GDM1 (cell line): ENCODE measurements around the gene SENP5.

Source experiments
- DNase-seq: peaks from one replicate; lab custom pipeline; 2025; lab: John Stamatoyannopoulos, UW

SENP5 gene

DNA sequence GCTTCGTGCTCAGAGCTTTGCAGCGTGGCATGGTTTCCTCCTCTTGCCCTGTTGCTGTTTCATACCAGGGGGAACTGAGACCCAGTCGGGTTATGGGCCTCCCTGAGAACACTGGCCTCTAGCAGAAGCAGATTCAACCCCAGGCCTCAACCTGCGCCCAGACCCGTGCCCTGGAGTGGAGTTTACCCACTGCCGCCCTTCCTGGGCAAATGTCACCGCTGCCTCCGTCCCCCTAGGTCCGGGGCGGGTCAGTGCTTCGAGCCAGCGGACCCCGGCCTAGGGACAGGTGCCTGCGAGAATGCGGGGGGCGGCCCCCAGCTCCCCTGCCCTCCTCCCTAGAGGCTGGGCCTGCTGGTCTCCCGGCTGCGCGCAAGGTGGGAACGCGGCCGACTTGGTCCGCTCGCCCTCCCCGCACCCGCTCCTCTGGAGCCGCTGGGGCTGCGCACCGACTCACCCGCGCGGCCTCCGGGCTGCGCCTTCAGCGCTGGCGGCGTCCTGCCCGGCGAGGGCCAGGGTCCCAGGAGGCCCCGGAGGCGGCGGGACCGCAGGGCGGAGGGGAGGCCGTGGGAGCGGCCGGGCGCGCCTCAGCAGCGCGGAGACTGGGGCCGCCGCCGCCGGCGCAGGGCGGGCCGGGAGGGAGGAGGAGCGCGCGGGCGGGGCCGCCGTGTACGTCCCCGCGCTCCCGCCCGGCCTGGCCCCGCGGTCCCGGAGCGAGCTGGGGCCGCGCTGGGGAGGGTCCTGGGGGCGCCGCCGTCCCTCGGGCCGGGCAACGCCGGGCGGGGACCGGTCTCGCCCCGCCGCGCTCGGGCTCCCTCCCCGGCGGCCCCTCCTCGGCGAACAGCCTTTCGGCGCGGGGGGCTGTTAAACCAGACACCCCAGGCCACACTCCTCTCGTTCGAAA lies 100.8 kb downstream of the SENP5 start, which contains the start of gene PIGZ:
TSS of gene PIGZ (minus strand) at position 601 of the 901 bp plus-strand sequence. CDS start 16,802 bp downstream, outside the sequence.
- peak; percentile 54 for DNase-seq

DNA sequence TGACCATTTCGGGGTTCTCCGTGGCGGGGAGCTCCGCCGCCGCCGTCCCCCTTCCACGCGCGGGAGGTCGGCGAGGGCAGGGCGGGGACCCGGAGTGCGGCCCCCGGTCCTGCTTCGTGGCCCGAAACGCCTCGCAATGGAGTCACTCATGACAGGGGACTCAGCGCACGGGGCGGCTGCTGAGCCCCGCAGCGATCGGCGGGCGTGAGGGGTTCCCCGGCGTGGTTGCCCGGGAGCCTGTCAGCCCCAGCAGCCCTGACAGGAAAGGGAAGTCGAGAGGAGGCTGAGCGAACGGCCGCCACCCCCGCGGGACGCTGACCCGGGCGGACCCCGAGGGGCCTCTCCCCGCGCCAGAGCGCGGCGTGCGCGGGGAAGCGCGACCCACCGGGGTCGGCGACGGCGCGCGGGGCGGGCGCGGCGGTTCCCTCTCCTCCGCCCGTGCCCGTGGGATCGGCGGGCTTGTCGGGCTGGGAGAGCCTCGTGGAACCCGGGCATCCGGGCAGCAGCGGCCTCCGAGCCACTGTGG lies 101.5 kb downstream of the SENP5 start:
- peak; percentile 40 for DNase-seq

- DNase-seq = peak; percentile 70
Observed at GRCh38 chr3:196969660-196970546, 102.2 kb downstream of the SENP5 start.

DNA sequence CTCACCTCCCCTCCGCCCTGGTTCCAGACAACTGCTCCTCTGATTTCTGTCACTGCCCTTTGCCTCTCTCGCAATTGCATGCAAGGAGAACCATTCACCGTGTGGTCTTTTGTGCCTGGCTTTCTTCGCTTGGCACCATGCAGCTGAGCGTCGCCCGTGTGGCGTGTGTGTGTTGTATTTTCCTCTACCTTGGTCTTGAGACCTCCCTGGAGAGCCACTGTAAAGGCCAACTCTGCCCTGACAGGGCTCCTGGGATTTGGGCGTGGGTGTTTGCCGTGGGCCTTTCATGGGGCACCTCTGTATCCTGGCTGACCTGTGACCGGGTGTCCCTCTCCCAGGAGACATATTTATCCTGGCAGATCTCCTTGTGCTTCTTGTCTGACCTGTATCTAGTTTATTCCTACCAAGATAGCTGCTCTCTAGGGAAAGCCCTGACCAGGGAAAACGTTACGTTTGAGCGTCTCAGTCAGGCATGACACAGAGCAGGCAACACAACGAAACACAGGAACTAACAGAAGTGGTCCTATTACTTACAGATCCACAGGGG lies 102.9 kb downstream of the SENP5 start:
- DNase-seq = no peak

DNA sequence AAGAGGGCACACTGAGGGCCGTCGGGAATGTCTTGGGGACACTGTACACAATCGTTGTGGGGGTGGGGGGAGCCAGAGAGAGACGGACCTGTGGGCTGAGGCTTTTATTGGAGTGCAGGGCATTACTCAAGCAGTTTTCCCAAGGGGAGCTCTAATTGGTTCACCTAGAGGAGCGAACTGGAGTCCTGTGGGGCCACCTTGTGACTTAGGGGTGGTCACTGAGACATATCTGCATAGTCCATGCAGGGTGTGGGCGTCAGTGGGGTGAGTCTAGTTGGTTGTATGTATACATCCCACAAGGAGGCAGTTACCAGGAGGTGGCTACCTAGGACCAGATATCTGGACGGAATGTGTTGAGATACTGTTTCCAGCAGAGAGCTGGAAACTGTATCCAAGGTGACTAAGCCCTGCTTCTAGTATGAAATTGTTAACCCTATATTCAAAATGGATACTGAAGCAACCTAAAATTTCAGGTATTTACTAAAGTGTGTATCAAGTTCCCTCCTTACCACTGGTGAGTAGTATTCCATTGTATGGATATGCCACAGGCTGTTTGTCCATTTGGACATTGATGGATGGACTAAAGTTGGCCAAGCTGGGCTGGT lies 103.5 kb downstream of the SENP5 start:
- DNase-seq = no peak

DNA sequence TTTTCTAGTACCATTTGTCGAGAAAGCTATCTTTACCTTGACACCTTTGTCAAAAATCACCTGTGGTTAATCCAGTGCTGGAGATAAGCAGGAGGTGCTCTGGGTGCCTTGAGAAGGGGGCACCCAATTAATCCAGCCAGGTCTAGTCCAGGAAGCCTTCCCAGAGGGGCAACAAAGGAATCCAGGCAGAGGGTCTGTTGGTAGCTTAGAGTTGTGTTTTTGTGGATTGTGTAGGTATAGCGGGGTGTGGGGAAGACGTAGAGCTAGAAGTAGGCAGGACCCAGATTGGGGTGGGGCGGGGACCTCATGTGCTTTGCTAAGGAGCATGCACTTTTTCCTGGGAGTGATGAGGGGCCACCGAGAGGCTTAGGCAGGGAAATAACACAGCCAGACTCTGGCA lies 106.9 kb downstream of the SENP5 start:
- DNase-seq = no peak

DNA sequence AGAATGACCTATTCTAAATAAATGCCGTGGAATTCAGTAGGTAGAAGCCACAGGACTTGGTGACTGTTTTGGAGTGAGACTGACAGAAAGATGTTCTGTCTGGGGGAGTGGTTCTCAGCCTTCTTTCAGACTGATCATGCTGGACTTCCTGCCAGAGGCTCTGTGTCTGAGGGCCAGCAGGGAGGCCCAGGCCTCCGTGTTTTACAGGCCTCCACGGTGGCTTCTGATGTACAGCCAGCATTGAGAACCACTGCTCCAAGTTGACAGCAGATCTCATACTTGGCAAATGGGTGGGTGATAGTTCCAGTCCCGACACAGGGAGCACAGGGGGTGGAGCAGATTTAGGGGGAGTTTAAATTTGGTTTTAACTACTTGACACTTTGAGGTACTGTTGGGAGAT lies 107.6 kb downstream of the SENP5 start:
- no peak for DNase-seq

DNA sequence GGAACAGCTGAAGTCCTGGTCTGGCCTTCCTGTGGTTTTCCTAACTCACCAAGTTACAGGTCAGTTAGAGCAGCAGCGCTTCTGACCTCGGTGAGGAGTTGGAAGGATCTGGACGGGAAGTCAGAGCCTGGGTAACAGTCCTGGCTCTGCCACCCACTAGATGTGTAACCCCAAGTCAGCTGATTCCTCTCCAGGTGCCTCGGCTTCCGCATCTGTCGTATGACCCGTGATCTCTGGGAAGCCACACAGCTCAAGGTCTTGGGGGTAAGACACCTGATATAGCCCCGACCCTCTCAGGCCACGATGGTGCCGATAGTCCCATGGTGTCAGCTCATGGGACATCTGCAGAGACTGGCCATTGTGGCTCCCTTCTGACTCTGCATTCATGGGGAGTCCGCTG lies 109.2 kb downstream of the SENP5 start:
- no peak for DNase-seq

GRCh38 chr3:196979545-196979944 lies 111.8 kb downstream of the SENP5 start:
- no peak for DNase-seq

GRCh38 chr3:196981657-196982056 lies 113.9 kb downstream of the SENP5 start:
- no peak for DNase-seq

GRCh38 chr3:196983186-196983585 lies 115.5 kb downstream of the SENP5 start:
- DNase-seq = no peak
